Fibroblast of peridontal ligament (primary cell): ENCODE data around the gene KCND1.
"Not testable (repeated sequence)": the region's sequence is repeated elsewhere in the genome, so short reads cannot be mapped to it uniquely, and the experiment has no call there.

Experiments used
- DNase-seq: peaks from one replicate; pipeline ENCODE4 v3.0.0-alpha.2; 2010; ENCODE audit errors: extremely low read depth

Gene KCND1

GRCh38 chrX:48971249-48972219, at the start of gene KCND1:
Gene KCND1, minus strand, starts transcription at chrX:48971844. Its CDS starts 1,573 bp downstream, at chrX:48970271.
- DNase-seq, result peak; percentile 49

GRCh38 chrX:49019599-49020249, 48.1 kb upstream of the KCND1 start:
- DNase-seq, result no peak

GRCh38 chrX:49019050-49019449, 47.4 kb upstream of the KCND1 start:
- DNase-seq, result no peak

GRCh38 chrX:49003696-49004095, 32.1 kb upstream of the KCND1 start:
- no peak for DNase-seq

DNA sequence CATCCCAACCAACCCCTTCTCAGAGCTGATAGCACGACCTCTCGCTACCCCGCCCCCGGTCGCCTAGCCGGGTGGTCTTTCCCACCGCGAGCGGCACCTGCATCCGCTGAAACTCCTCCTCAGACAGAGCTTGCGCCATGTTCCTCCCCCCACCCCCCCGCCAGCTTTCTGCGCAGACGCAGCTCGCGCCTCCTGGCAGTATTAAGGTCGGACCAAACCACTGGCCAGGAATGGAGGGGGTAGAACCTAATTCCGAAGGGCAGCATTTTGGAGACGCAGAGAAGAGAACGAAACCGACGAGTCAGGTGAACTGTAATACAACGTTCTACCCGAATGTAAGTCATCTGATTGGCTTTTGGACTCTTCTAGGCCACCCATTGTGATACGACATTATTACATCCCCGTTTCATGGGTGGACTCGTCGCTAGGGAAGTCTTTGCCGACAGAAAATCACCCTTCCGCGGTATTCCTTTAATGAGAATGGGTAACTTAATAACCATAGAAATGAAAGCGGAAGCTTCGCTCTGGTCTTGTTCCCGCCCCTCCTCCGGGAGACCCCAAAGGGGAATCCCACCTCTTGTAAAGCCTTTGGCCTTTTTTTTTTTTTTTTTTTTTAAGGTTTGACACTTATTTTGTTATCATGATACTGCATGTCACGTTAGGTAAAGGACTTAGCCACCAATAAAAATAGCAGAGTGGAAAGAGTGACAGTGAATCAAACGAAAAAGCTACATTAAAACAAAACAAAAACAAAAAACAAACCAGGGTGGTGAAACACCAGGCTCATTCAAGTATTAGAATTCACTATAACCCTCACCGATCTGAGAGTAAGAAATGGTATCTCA, 30.7 kb upstream of the KCND1 start, which contains the start of gene GRIPAP1:
TSS of gene GRIPAP1 (minus strand) at position 174 of the 845 bp plus-strand sequence. CDS start at position 139, 35 bp downstream.
- DNase-seq, result peak; percentile 89

GRCh38 chrX:49001521-49002090, 30.0 kb upstream of the KCND1 start:
- DNase-seq, result peak; percentile 24

DNA sequence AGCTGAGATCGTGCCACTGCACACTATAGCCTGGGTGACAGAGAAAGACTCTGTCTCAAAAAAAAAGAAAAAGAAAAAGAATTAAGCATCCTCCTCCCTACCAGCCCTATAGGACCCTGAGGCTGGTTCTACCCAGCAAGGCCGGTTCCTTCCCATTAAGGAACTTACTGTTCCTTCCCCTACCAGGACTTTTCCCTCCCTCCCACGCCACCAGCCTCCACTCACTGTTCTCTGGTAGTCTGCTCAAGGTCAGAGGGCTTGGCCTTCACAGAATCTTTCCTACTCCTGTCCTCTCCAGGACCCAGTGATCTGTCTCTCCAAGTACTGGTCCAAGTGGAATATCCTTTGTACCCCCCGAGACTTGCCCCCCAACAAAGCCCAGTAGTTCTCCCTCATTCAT, 29.0 kb upstream of the KCND1 start:
- no peak for DNase-seq

- no peak for DNase-seq
Measured at GRCh38 chrX:48999030-48999429, 27.4 kb upstream of the KCND1 start.

DNA sequence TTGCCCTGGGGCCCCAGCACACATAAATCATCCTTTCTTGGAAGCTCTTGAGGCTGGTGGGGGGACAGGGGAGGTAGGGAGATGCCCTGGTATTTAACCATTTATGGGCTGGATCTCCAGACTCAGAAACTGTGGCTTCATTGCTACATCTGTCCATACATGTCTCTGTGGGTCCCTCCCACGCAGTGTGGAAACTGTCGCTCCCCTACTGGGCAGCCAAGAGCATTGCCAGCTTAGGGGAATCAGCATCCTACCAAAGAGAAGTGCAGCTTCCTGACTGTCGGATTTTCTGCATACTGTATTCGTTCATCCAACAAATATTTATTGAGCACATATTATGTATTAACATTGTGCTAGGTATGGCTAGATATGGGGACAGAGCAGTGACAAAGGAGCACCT, 26.7 kb upstream of the KCND1 start:
- DNase-seq, result no peak

GRCh38 chrX:48997865-48998264, 26.2 kb upstream of the KCND1 start:
- no peak for DNase-seq

GRCh38 chrX:48997455-48997854, 25.8 kb upstream of the KCND1 start:
- DNase-seq, result no peak

- DNase-seq, result no peak
Measured at GRCh38 chrX:48996969-48997368, 25.3 kb upstream of the KCND1 start.

DNA sequence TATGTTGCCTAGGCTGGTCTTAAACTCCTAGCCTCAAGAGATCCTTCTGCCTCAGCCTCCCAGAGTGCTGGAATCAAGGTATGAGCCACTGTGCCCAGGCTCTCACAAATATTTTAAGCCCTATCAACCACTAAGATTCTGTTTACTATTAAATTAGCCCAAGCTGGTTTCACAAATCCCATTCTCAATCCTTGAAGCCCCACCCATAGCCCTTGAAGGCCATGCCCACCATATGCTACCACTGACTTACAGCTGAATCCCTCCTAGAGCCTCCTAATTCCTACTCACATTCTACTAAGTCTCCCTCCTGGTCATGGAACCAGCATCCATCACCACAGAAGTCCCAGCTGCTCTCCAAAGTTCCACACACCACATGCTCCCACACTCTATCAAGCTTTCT, 20.7 kb upstream of the KCND1 start:
- DNase-seq, result no peak

DNA sequence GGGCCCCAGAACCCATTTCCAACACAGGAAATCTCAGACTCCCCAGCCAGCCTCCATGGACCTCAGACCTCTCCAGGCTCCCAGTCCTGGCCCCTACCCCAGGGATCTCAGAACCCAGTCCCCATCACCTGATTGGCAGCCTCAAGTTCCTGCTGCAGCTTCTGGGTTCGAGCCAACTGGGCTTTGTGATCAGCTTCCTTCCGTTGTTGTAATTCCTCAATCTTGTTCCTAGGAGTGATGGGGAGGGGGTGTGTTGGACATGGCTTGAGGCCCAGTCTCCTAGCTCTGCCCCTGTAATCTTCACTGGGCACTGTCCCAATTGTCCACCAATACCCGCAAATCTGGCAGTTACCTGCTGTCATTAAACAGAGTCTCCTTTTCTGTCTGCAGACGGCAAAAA, 17.8 kb upstream of the KCND1 start:
- DNase-seq, result no peak

DNA sequence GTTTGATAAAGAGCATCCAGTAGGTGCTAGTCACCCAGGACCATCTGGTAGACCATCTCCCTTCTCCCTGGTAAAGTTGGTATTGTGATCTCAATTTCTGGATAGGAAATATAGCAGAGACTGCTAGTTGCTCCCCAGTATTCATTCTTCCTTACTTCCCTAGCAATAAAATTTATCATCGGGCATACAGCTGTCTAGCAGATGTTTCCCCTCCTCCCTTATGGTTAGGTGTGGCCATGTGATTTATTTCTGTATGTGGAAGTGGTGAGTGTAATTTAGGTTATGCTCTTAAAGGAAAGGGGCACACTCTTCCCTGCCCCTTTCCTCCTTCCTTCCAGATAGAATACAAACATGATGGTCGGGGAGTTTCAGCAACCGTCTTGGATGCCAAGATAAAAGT, 12.3 kb upstream of the KCND1 start:
- DNase-seq, result no peak

GRCh38 chrX:48983081-48983480, 11.4 kb upstream of the KCND1 start:
- no peak for DNase-seq

DNA sequence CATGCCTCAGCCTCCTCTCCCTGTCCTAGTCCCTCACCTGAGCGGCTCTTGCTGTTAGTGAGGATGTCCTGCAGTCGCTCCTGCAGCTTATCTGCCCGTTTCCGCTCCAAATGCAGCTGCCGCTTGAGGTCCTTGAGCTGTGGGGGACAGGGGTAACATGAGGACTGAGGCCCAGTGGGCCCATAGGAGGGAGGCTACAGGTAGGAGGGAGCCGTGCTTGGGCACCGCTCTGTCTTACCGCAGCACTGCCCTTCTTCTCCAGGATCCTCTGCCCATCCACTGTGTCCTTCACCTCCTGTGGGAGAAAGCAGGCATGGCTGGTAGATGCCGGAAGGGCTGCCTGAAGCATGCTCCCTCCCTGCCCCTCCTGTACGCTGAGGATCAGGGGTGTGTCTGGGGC, 9.5 kb upstream of the KCND1 start:
- no peak for DNase-seq

- not testable (repeated sequence) for DNase-seq
Measured at GRCh38 chrX:48980341-48980740, 8.7 kb upstream of the KCND1 start.

GRCh38 chrX:48978226-48978625, 6.6 kb upstream of the KCND1 start:
- no peak for DNase-seq

DNA sequence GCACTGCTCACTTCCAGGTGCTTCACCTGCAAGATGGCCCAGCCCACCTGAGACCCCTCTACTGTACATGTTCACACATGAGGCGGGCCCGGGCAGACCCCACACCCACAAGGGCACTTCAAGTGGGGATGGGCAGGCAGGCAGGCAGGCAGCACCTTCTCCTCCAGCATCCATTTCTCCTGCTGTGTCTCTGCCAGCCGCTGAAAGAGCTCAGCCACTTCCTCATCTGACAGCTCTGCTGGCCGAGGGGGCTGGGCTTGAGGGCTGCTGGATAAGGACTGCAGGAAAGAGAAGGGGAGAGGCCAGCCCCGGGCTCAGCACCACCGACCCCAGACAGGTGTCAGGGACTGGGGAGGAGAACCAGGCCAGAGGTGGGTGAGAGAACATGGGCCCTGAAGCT, 4.4 kb upstream of the KCND1 start:
- no peak for DNase-seq

GRCh38 chrX:48975541-48975940, 3.9 kb upstream of the KCND1 start:
- no peak for DNase-seq

DNA sequence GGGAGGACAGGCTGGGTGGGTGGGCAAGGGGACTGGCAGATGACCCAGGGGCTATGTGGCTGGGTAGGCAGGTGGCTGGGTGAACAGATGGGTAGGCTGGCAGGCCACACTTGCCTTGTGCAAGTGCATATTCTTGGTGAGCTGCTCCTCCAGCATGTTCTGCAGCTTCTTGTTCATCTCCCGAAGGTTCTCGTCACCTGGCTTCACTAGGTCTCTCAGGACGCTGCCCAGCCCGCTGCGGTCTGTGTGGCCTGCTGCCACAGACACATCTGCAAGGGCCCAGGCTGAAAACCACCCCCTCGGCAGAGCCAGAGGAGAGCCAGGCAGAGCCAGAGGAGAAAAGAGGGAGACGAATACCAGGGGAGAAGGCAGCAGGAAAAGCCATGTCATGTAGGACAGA, 3.4 kb upstream of the KCND1 start:
- no peak for DNase-seq
